ENCODE data around the gene DTNBP1. TPM values are rescaled to one million over a fixed set of nuclear protein-coding genes. Genes with fewer than 3 reads are reported as not detected.
A peak's percentile ranks its signal among the peaks of the same experiment; 100 is the strongest.

DTNBP1 gene
- total and polyA plus RNA-seq, 7 experiments from 2014 or later, result 19.8 to 40.0 (median 27.4) TPM

DNA sequence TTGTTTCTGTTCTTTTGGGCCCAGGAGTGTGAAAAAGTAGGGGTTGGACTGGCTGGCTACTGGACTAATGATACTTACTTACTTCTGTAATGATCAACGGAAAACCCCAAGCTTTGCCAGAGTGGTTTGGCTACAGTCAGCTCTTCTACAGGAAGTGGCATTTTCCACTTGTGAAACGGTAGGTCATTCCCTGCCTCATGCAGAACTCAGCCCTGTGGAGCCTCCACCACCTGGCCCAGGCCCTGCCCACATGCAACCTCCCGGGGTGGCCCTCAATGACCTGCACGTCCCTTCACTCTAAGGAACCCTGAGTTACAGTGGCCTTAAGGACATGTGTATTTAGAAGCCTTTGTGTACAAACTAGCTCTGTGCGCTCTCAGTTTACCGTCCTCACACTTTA is 140.4 kb downstream of the DTNBP1 start:
- Mint-ChIP-seq H3K9me3 (peaks cover 0 to 11% (median 2%) of the 10 kb centered on the region in 11 donors), H3K27ac (peak overlapping the region in 6 of 9 donors; percentile 4 to 59 (median 34)), H3K4me3 (no peak overlapping the region), H3K27me3 (no peaks in the 10 kb centered on the region), H3K4me1 (peaks cover 11 to 33% (median 18%) of the 10 kb centered on the region in 7 donors), H3K36me3 (peaks cover 33 to 86% (median 61%) of the 10 kb centered on the region in 5 donors)
- intact Hi-C loops (cut with micrococcal nuclease), result no loop called here
- POLR2A ChIA-PET, result no interaction called here
- H3K27ac ChIP-seq (ENCODE audit: low read depth, low read length), result no peak overlapping the region
- no peak overlapping the region for H3K4me3 ChIP-seq (ENCODE audit: low read length)
- peaks cover 0 to 76% (median 4%) of the 10 kb centered on the region in 3 experiments for H3K36me3 ChIP-seq (ENCODE audit: control insufficient read depth in 2 of 3, insufficient read depth in 3 of 3, low read length in 3 of 3)
- no peak for DNase-seq
- no peaks in the 10 kb centered on the region for H3K4me1 ChIP-seq (ENCODE audit: control insufficient read depth in 2 of 2, insufficient read depth in 2 of 2, low read length in 2 of 2)
- H3K27me3 ChIP-seq (ENCODE audit: control insufficient read depth in 2 of 2, insufficient read depth in 2 of 2, low read length in 2 of 2), result no peaks in the 10 kb centered on the region
- H3K9me3 ChIP-seq (ENCODE audit: control insufficient read depth in 2 of 3, low read length in 3 of 3), result no peaks in the 10 kb centered on the region
- peak; percentile 36 for ATAC-seq
- CTCF ChIA-PET, result no interaction called here

DNA sequence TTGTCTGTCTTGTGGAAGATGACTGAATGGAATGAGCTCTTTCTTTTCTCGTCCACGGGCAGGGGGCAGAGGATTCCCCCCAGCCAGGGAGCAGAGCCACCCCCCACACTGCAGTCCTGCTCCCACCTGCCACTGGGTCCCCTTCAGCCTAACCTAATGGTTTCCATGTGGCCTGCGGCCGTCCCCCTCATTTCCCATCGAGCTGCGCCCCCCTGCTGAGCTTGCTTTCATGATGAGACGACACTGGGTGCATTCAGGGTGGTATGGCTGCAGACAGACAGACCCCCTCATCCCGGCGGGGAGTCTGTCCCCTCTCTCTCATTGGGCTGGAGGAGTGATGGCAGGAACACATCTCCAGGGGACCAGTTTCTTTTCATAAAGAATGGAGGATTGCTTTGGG is 140.8 kb downstream of the DTNBP1 start:
- Mint-ChIP-seq H3K27ac (peak overlapping the region in 6 of 9 donors; percentile 10 to 59 (median 41)), H3K4me3 (no peak overlapping the region), H3K4me1 (peaks cover 11 to 33% (median 18%) of the 10 kb centered on the region in 7 donors), H3K9me3 (peaks cover 0 to 11% (median 0%) of the 10 kb centered on the region in 11 donors), H3K27me3 (no peaks in the 10 kb centered on the region), H3K36me3 (peaks cover 32 to 84% (median 57%) of the 10 kb centered on the region in 5 donors)
- Histone ChIP-seq H3K4me1 (ENCODE audit: control insufficient read depth in 2 of 2, insufficient read depth in 2 of 2, low read length in 2 of 2) (no peaks in the 10 kb centered on the region), H3K9me3 (ENCODE audit: control insufficient read depth in 2 of 3, low read length in 3 of 3) (no peaks in the 10 kb centered on the region), H3K27ac (ENCODE audit: low read depth, low read length) (no peak overlapping the region), H3K36me3 (ENCODE audit: control insufficient read depth in 2 of 3, insufficient read depth in 3 of 3, low read length in 3 of 3) (peaks cover 0 to 80% (median 4%) of the 10 kb centered on the region in 3 experiments), H3K27me3 (ENCODE audit: control insufficient read depth in 2 of 2, insufficient read depth in 2 of 2, low read length in 2 of 2) (no peaks in the 10 kb centered on the region), H3K4me3 (ENCODE audit: low read length) (no peak overlapping the region)
- CTCF ChIA-PET, result no interaction called here
- DNase-seq, result no peak
- POLR2A ChIA-PET, result no interaction called here
- intact Hi-C loops (cut with micrococcal nuclease), result no loop called here
- no peak for ATAC-seq

DNA sequence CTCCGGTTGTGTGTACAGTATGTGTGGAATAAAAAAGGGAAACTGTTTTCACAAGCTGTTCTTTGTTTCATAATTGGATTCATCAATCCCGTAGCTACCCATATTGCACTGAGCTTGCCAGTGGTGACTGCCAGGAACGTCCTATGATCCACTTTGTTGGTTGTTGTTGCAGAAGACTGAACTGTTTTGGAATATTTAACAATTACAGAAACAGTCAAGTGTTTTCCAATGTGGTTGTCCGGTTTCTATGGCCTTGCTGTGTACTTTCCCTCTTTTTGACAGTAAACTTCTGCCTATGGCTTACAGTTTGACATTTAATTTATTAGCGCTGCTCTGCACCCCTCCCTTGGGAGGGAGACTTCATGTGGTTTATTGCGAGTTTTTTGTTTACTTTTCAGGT is 141.2 kb downstream of the DTNBP1 start:
- POLR2A ChIA-PET, result no interaction called here
- intact Hi-C loops (cut with micrococcal nuclease), result no loop called here
- Histone ChIP-seq H3K27ac (ENCODE audit: low read depth, low read length) (no peak overlapping the region), H3K36me3 (ENCODE audit: control insufficient read depth in 2 of 3, insufficient read depth in 3 of 3, low read length in 3 of 3) (peaks cover 0 to 83% (median 8%) of the 10 kb centered on the region in 3 experiments), H3K9me3 (ENCODE audit: control insufficient read depth in 2 of 3, low read length in 3 of 3) (no peaks in the 10 kb centered on the region), H3K27me3 (ENCODE audit: control insufficient read depth in 2 of 2, insufficient read depth in 2 of 2, low read length in 2 of 2) (no peaks in the 10 kb centered on the region), H3K4me1 (ENCODE audit: control insufficient read depth in 2 of 2, insufficient read depth in 2 of 2, low read length in 2 of 2) (no peaks in the 10 kb centered on the region), H3K4me3 (ENCODE audit: low read length) (no peak overlapping the region)
- Mint-ChIP-seq H3K4me3 (no peak overlapping the region), H3K36me3 (peaks cover 30 to 84% (median 52%) of the 10 kb centered on the region in 5 donors), H3K4me1 (peaks cover 7 to 29% (median 13%) of the 10 kb centered on the region in 7 donors), H3K9me3 (peaks cover 0 to 11% (median 0%) of the 10 kb centered on the region in 11 donors), H3K27me3 (no peaks in the 10 kb centered on the region), H3K27ac (peak overlapping the region in 3 of 9 donors; percentile 28 to 59 (median 43))
- ATAC-seq (no peak), DNase-seq (no peak)
- CTCF ChIA-PET, result no interaction called here

DNA sequence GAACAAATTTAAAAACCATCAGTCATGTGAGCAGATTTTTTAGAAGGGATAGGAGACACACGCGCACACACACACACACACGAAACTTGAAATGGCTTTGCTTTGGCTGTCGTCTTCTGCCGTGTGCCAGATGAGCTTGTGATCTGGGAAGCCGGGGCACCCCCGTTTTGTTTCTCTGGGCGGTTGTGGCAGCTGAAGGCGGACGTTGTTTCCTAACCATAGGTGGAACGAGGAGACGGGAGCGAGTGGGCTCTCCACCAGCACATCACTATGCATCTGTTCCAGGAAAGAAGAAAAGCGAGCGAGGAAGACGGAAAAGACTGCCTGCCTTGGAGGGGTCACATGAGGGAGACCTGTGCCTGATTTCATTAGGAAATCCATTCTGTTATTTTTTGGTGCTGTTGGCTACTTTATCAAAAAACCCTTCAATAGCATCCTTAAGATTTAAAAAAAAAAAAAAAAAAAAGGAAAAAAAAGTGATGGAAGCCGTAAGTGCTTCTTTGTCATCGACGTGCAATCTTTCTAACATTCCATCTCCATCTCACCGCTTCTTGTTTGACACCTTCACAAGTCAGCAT is 142.1 kb downstream of the DTNBP1 start:
- CTCF ChIA-PET, result no interaction called here
- intact Hi-C loops (cut with micrococcal nuclease), result no loop called here
- Mint-ChIP-seq H3K36me3 (peaks cover 23 to 83% (median 44%) of the 10 kb centered on the region in 5 donors), H3K27ac (peak overlapping the region in 7 of 9 donors; percentile 6 to 70 (median 39)), H3K27me3 (no peaks in the 10 kb centered on the region), H3K4me1 (peaks cover 4 to 20% (median 6%) of the 10 kb centered on the region in 7 donors), H3K9me3 (peaks cover 0 to 5% (median 0%) of the 10 kb centered on the region in 11 donors), H3K4me3 (no peak overlapping the region)
- Histone ChIP-seq H3K36me3 (ENCODE audit: control insufficient read depth in 2 of 3, insufficient read depth in 3 of 3, low read length in 3 of 3) (peaks cover 0 to 86% (median 8%) of the 10 kb centered on the region in 3 experiments), H3K4me3 (ENCODE audit: low read length) (no peak overlapping the region), H3K4me1 (ENCODE audit: control insufficient read depth in 2 of 2, insufficient read depth in 2 of 2, low read length in 2 of 2) (no peaks in the 10 kb centered on the region), H3K27ac (ENCODE audit: low read depth, low read length) (no peak overlapping the region), H3K27me3 (ENCODE audit: control insufficient read depth in 2 of 2, insufficient read depth in 2 of 2, low read length in 2 of 2) (no peaks in the 10 kb centered on the region), H3K9me3 (ENCODE audit: control insufficient read depth in 2 of 3, low read length in 3 of 3) (no peaks in the 10 kb centered on the region)
- POLR2A ChIA-PET, result no interaction called here
- DNase-seq (no peak), ATAC-seq (no peak)

GRCh38 chr6:15519681-15520080 is 143.1 kb downstream of the DTNBP1 start:
- DNase-seq, result no peak
- Histone ChIP-seq H3K27me3 (ENCODE audit: control insufficient read depth in 2 of 2, insufficient read depth in 2 of 2, low read length in 2 of 2) (no peaks in the 10 kb centered on the region), H3K36me3 (ENCODE audit: control insufficient read depth in 2 of 3, insufficient read depth in 3 of 3, low read length in 3 of 3) (peaks cover 0 to 87% (median 8%) of the 10 kb centered on the region in 3 experiments), H3K27ac (ENCODE audit: low read depth, low read length) (no peak overlapping the region), H3K4me3 (ENCODE audit: low read length) (no peak overlapping the region), H3K4me1 (ENCODE audit: control insufficient read depth in 2 of 2, insufficient read depth in 2 of 2, low read length in 2 of 2) (no peaks in the 10 kb centered on the region), H3K9me3 (ENCODE audit: control insufficient read depth in 2 of 3, low read length in 3 of 3) (no peaks in the 10 kb centered on the region)
- ChIA-PET POLR2A (no interaction called here), CTCF (no interaction called here)
- intact Hi-C loops (cut with micrococcal nuclease), result no loop called here
- no peak for ATAC-seq
- Mint-ChIP-seq H3K27me3 (no peaks in the 10 kb centered on the region), H3K36me3 (peaks cover 19 to 80% (median 38%) of the 10 kb centered on the region in 5 donors), H3K4me1 (peaks cover 0 to 21% (median 10%) of the 10 kb centered on the region in 7 donors), H3K9me3 (peaks cover 0 to 4% (median 0%) of the 10 kb centered on the region in 11 donors), H3K27ac (peak overlapping the region in 3 of 9 donors; percentile 24 to 67 (median 60)), H3K4me3 (no peak overlapping the region)

DNA sequence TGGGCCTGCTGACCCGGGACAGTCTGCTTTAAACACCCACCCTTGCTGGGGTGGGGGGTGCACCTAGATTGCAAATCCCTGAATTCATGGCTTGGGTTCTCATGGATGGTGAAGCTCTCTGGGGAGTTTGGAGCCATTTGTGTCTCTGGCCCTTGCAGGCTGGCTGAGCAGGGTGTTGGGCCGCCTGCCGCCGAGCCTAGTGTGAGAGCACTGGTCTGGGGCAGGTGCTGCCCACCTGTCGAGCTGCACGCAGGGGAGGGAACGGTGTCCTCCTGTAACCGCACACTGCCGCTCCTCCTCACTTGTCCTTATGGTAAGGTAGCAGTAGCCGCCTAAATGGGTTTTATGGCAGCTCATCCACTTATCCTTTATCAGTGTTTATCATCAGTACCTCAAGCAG is 143.9 kb downstream of the DTNBP1 start:
- Histone ChIP-seq H3K9me3 (ENCODE audit: control insufficient read depth in 2 of 3, low read length in 3 of 3) (no peaks in the 10 kb centered on the region), H3K27ac (ENCODE audit: low read depth, low read length) (no peak overlapping the region), H3K4me3 (ENCODE audit: low read length) (no peak overlapping the region), H3K36me3 (ENCODE audit: control insufficient read depth in 2 of 3, insufficient read depth in 3 of 3, low read length in 3 of 3) (peaks cover 0 to 87% (median 8%) of the 10 kb centered on the region in 3 experiments), H3K4me1 (ENCODE audit: control insufficient read depth in 2 of 2, insufficient read depth in 2 of 2, low read length in 2 of 2) (no peaks in the 10 kb centered on the region), H3K27me3 (ENCODE audit: control insufficient read depth in 2 of 2, insufficient read depth in 2 of 2, low read length in 2 of 2) (no peaks in the 10 kb centered on the region)
- POLR2A ChIA-PET, result no interaction called here
- Mint-ChIP-seq H3K9me3 (peaks cover 0 to 4% (median 0%) of the 10 kb centered on the region in 11 donors), H3K27me3 (no peaks in the 10 kb centered on the region), H3K4me1 (peaks cover 0 to 23% (median 12%) of the 10 kb centered on the region in 7 donors), H3K4me3 (no peak overlapping the region), H3K27ac (peak overlapping the region in 3 of 9 donors; percentile 20 to 72 (median 67)), H3K36me3 (peaks cover 15 to 80% (median 37%) of the 10 kb centered on the region in 5 donors)
- intact Hi-C loops (cut with micrococcal nuclease), result no loop called here
- CTCF ChIA-PET, result no interaction called here
- ATAC-seq (no peak), DNase-seq (no peak)

- H3K9me3 ChIP-seq (ENCODE audit: control insufficient read depth in 2 of 3, low read length in 3 of 3), result no peaks in the 10 kb centered on the region
- ATAC-seq (no peak), DNase-seq (no peak)
- intact Hi-C loops (cut with micrococcal nuclease), result no loop called here
- peaks cover 14 to 77% (median 36%) of the 10 kb centered on the region in 5 donors for H3K36me3 Mint-ChIP-seq
- no peak overlapping the region for H3K4me3 ChIP-seq (ENCODE audit: low read length)
- ChIA-PET POLR2A (no interaction called here), CTCF (no interaction called here)
- no peak overlapping the region for H3K27ac ChIP-seq (ENCODE audit: low read depth, low read length)
- H3K9me3 Mint-ChIP-seq, result peaks cover 0 to 4% (median 0%) of the 10 kb centered on the region in 11 donors
- peaks cover 0 to 87% (median 8%) of the 10 kb centered on the region in 3 experiments for H3K36me3 ChIP-seq (ENCODE audit: control insufficient read depth in 2 of 3, insufficient read depth in 3 of 3, low read length in 3 of 3)
- H3K27me3 Mint-ChIP-seq, result no peaks in the 10 kb centered on the region
- H3K4me3 Mint-ChIP-seq, result no peak overlapping the region
- no peaks in the 10 kb centered on the region for H3K4me1 ChIP-seq (ENCODE audit: control insufficient read depth in 2 of 2, insufficient read depth in 2 of 2, low read length in 2 of 2)
- peak overlapping the region in 2 of 9 donors; percentile 9 to 21 for H3K27ac Mint-ChIP-seq
- H3K4me1 Mint-ChIP-seq, result peaks cover 0 to 21% (median 12%) of the 10 kb centered on the region in 7 donors
- no peaks in the 10 kb centered on the region for H3K27me3 ChIP-seq (ENCODE audit: control insufficient read depth in 2 of 2, insufficient read depth in 2 of 2, low read length in 2 of 2)
Measured at GRCh38 chr6:15518057-15518456, 144.8 kb downstream of the DTNBP1 start.
